Heart left ventricle (tissue), 16 donors: ENCODE data around the gene FOXO1. TPM values are rescaled to one million over a fixed set of nuclear protein-coding genes. Genes with fewer than 3 reads are reported as not detected.

Source experiments
- ATAC-seq, 4 donors: fragments of 200-7000 bp; cut with Tn5 transposase; one replicate each; pipeline ENCODE4 v1.9.1; 2020 to 2022; ENCODE audit warnings: moderate library complexity in 4 of 4, mild to moderate bottlenecking in 3 of 4, moderate number of reproducible peaks in 1 of 4
- DNase-seq, 5 donors: peaks; one replicate each; pipeline ENCODE4 v3.0.0-alpha.2; 2020
- H3K27ac ChIP-seq, 12 donors: fragments of 200-600 bp; sonication (generic) in 4 of 12; one replicate each; pipeline versions ENCODE4 v1.5.0 to v1.8.0; 2016 to 2022; ENCODE audit warnings: mild to moderate bottlenecking in 2 of 12
- H3K27me3 ChIP-seq, 9 donors: fragments of 200-600 bp; sonication (generic) in 2 of 9; one replicate each; pipeline versions ENCODE4 v1.5.1 to v1.8.0; 2016 to 2022; ENCODE audit warnings: mild to moderate bottlenecking in 3 of 9
- H3K36me3 ChIP-seq, 9 donors: fragments of 200-600 bp; sonication (generic) in 2 of 9; one replicate each; pipeline versions ENCODE4 v1.5.0 to v1.8.0; 2018 to 2022; ENCODE audit warnings: mild to moderate bottlenecking in 2 of 9
- H3K4me1 ChIP-seq, 12 donors: fragments of 200-600 bp; sonication (generic) in 4 of 12; one replicate each; pipeline versions ENCODE4 v1.5.0 to v1.8.0; 2016 to 2022; ENCODE audit warnings: mild to moderate bottlenecking in 3 of 12
- H3K4me3 ChIP-seq, 12 donors: fragments of 200-600 bp; sonication (generic) in 4 of 12; one replicate each; pipeline versions ENCODE4 v1.5.0 to v1.8.0; 2017 to 2022; ENCODE audit warnings: mild to moderate bottlenecking in 9 of 12, moderate library complexity in 4 of 12
- H3K9me3 ChIP-seq, 12 donors: fragments of 200-600 bp; sonication (generic) in 4 of 12; one replicate each; pipeline versions ENCODE4 v1.5.0 to v1.8.0; 2016 to 2022; ENCODE audit warnings: mild to moderate bottlenecking in 1 of 12
- POLR2A ChIP-seq, 2 donors: fragments of 450-650 bp; IDR thresholded peaks; one replicate each; pipeline ENCODE4 v1.6.1; 2017; ENCODE audit warnings: antibody characterized with exemption in 2 of 2, mild to moderate bottlenecking in 2 of 2, moderate library complexity in 2 of 2
- WGBS, 4 donors: extraction: QIAGEN DNeasy Blood & Tissue Kit in 2 of 4; methylation state at CpG; one replicate each; pipeline versions ENCODE4 v1.1.5 to v1.1.7; 2013 to 2018; 5-methylcytosine and 5-hydroxymethylcytosine counted together
- intact Hi-C, 10 donors: fragments of 100-400 bp; cut with DNase I; formaldehyde crosslinking; loops; one replicate each; pipeline versions ENCODE4 v1.11.1 to v1.14.2; 2022
- polyA plus RNA-seq, 2 donors: library from polyadenylated mRNA; stranded (reverse); fragments of 200-250 nt; gene quantifications; one replicate each; pipeline ENCODE4 v1.2.3, GENCODE V29; 2013
- total RNA-seq, 9 donors: library from RNA; depleted of rRNA in 2 of 9; stranded (reverse); fragments of >200 nt in 2 of 9; fragmentation: NEBNext Ultra II Directional in 3 of 9; extraction: Animal tissue kit (Norgen Biotek cat#: 25700) in 3 of 9; gene quantifications; one replicate each; pipeline versions ENCODE4 v1.1.0 to v1.2.4, GENCODE V29; 2016 to 2023
- TF ChIP-seq, protein P1 (sequence below), 12 donors: fragments of 200-600 bp; sonication (generic) in 4 of 12; IDR thresholded peaks; one replicate each; pipeline versions ENCODE4 v1.5.0 to v1.8.0; 2018 to 2022; ENCODE audit warnings: antibody characterized with exemption in 12 of 12, mild to moderate bottlenecking in 5 of 12
- donor health status: ischemic (EF 13 %, LVEDD 7.1; RV severe dilation, severe dysfunction).
- donor health status: healthy with polysubstance abuse.
- donor health status: DM: no; HTN: yes; CAD: no.
- donor health status: DM: no; HTN: no; CAD: no.
- donor health status: ischemic (EF 25% LVEDD 6.9; RV normal size, moderate dysfunction).
- donor health status: ischemic (EF 25% LVEDD 5.7; RV mildly dilated, moderate dysfunction).
- donor health status: healthy.
- donor health status: DM: yes; HTN: yes; CAD: no.
- donor health status: ischemic (EF 35%, LVEDD 5.7; RV mildly dilated, moderate dysfunction).
- donor health status: nonischemic (EF 11% LVEDD 7.7; RV severe dilation, severe dysfunction).
- donor health status: DM: yes; HTN: yes; CAD: no.
- donor health status: PGD.
- donor health status: ischemic (EF 29% LVEDD 5.4; RV normal size, mild dysfunction).
- donor health status: nonischemic (EF 23%, LVEDD 6.1; RV moderate dilation, normal function).

FOXO1 gene
- total and polyA plus RNA-seq, 11 donors: 2.6 to 26.8 (median 17.2) TPM

DNA sequence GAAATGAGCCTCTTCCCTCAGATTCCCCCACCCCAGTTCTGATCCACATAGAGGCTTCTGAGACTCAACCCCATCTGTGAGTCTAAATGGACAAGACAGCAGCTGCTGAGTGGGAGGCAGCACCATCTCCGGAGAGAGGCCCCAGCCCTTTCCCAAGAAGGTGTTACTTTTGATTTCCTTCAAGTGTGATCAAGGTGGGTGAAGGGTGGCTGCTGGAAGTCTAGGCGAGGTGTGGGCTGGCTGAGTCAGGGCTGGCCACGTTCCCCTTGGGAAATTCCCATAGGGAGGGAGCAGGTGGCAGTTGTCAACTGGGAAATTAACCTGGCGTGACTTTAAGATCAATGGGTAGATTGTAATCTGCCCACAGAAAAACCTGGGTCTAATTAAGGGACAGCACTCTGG is 148.0 kb downstream of the FOXO1 start:
- 61 to 74% (median 65%) methylated on average over 2 to 4 of the region's 4 CpGs for WGBS, 4 donors
- no peak for ATAC-seq

DNA sequence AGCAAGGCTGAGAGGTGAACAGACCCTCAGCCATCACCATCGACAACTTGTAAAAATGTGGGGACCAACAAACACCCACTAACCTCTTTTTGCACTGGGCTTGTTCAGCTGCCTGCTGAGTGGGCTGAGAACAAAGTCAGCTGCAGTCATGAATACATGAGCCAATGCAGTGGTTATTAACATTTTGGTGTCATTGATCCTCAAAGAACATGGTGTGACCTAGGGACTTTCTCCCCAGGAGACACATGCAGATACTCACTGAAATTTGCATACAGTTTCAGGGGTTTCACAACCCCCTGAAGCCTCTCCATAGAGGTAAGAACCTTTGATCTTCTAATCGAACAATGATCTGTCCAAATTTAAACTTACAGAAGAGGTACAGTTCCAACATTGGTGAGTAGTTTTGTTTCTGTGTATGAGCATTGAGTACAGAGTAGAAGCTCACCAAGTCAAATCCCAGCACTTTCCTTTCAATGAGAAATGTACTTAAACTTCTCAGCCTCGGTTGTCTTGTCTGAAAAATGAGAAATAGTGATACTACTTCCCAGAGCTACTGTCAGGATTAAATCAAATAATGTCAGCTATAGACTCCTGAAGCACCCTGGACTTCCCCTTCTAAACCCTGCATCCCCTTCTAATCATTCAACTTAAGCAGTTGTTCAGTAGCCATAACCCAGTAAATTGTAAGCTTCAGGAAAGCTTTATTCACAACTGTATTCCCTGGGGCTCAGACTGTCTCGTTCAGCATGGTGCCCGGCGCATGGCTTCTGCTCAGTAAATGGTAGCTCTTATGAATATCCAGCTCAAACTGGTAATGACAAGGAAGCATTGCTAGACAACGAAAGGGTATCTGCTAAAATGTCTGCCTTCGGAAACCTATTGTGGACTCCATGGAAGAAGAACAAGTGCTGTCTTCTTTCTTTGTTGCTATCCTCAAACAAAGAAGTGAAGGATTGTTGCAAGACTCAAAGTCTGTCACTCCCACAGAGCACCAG is 148.7 kb downstream of the FOXO1 start:
- WGBS, 4 donors: 92 to 95% (median 93%) methylated on average over 8 of the region's 8 CpGs
- ATAC-seq (no peak), DNase-seq (no peak)
- no peak overlapping the region for H3K27ac ChIP-seq
- TF ChIP-seq POLR2A (IDR thresholded peaks at IDR 0.05): no peak
- TF ChIP-seq, protein P1, sequence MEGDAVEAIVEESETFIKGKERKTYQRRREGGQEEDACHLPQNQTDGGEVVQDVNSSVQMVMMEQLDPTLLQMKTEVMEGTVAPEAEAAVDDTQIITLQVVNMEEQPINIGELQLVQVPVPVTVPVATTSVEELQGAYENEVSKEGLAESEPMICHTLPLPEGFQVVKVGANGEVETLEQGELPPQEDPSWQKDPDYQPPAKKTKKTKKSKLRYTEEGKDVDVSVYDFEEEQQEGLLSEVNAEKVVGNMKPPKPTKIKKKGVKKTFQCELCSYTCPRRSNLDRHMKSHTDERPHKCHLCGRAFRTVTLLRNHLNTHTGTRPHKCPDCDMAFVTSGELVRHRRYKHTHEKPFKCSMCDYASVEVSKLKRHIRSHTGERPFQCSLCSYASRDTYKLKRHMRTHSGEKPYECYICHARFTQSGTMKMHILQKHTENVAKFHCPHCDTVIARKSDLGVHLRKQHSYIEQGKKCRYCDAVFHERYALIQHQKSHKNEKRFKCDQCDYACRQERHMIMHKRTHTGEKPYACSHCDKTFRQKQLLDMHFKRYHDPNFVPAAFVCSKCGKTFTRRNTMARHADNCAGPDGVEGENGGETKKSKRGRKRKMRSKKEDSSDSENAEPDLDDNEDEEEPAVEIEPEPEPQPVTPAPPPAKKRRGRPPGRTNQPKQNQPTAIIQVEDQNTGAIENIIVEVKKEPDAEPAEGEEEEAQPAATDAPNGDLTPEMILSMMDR (IDR thresholded peaks at IDR 0.05): no peak
- no peak overlapping the region for H3K4me3 ChIP-seq
- no peaks in the 10 kb centered on the region for H3K27me3 ChIP-seq
- H3K4me1 ChIP-seq: peaks cover 0 to 10% (median 0%) of the 10 kb centered on the region in 12 donors
- intact Hi-C loops: no loop called here
- H3K36me3 ChIP-seq: no peaks in the 10 kb centered on the region
- H3K9me3 ChIP-seq: no peaks in the 10 kb centered on the region

More for the DNA sequence above, 148.0 kb downstream of the FOXO1 start:
- H3K9me3 ChIP-seq: no peaks in the 10 kb centered on the region
- H3K27ac ChIP-seq: no peak overlapping the region
- no peak for TF ChIP-seq POLR2A (IDR thresholded peaks at IDR 0.05)
- TF ChIP-seq, protein P1 (IDR thresholded peaks at IDR 0.05): no peak
- H3K36me3 ChIP-seq: no peaks in the 10 kb centered on the region
- no peaks in the 10 kb centered on the region for H3K27me3 ChIP-seq
- DNase-seq: no peak
- H3K4me1 ChIP-seq: peaks cover 0 to 10% (median 0%) of the 10 kb centered on the region in 12 donors
- no peak overlapping the region for H3K4me3 ChIP-seq
- intact Hi-C loops: no loop called here

DNA sequence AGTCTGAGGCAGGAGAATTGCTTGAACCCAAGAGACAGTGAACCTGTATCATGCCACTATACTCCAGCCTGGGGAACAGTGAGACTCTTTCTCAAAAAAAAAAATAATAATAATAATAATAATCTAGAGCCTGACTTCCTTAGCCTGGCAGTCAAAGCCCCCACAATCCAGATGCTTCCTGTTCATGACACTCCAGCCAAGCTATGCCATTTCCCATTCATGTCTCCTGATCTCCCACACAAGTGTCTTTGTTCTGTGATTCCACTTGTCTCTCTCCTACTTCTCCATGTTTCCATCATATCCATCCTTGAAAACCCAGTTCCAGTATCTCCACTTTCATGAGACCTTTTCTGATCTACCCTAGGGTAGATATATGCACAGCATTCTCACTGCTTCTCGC is 150.7 kb downstream of the FOXO1 start:
- WGBS, 4 donors: 96 to 100% (median 99%) methylated on average over 1 of the region's 1 CpG
- TF ChIP-seq POLR2A (IDR thresholded peaks at IDR 0.05): no peak
- TF ChIP-seq, protein P1 (IDR thresholded peaks at IDR 0.05): no peak

DNA sequence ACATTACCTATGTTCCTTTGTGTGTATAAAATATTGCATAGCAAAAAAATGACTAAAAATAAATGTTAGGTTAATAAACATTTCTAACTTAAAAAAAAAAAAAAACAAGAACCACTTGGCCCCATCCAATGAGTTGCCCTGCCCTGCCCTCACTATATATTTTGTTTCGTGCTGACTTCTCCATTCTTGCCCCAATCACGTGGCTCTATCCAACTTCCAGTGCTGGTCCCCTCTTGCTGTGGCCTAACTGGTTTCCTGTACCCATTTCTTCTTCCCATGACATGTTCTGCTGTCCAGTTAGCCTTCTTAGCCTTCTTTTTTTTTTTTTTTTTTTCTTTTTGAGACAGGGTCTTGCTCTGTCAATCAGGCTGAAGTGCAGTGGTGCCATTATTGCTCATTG is 151.6 kb downstream of the FOXO1 start:
- WGBS, 4 donors: 86 to 95% (median 90%) methylated on average over 2 of the region's 2 CpGs
- Histone ChIP-seq H3K27me3 (no peaks in the 10 kb centered on the region), H3K4me3 (no peak overlapping the region), H3K4me1 (peaks cover 0 to 9% (median 0%) of the 10 kb centered on the region in 12 donors), H3K36me3 (no peaks in the 10 kb centered on the region), H3K27ac (no peak overlapping the region), H3K9me3 (peaks cover 0 to 7% (median 0%) of the 10 kb centered on the region in 12 donors)
- TF ChIP-seq POLR2A (IDR thresholded peaks at IDR 0.05): no peak
- TF ChIP-seq, protein P1 (IDR thresholded peaks at IDR 0.05): no peak
- intact Hi-C loops: no loop called here
- no peak for DNase-seq
- ATAC-seq: no peak

More for the DNA sequence above, 150.7 kb downstream of the FOXO1 start:
- H3K27me3 ChIP-seq: no peaks in the 10 kb centered on the region
- ATAC-seq: no peak
- H3K4me1 ChIP-seq: peaks cover 0 to 10% (median 0%) of the 10 kb centered on the region in 12 donors
- intact Hi-C loops: no loop called here
- no peak for DNase-seq
- no peak overlapping the region for H3K27ac ChIP-seq
- no peak overlapping the region for H3K4me3 ChIP-seq
- H3K36me3 ChIP-seq: no peaks in the 10 kb centered on the region
- peaks cover 0 to 3% (median 0%) of the 10 kb centered on the region in 12 donors for H3K9me3 ChIP-seq
